ENCODE results near the gene PRM1. TPM values are rescaled to one million over a fixed set of nuclear protein-coding genes. Genes with fewer than 3 reads are reported as not detected.

The PRM1 gene
- total and polyA plus RNA-seq, 4 experiments from 2014 or later: not detected

DNA sequence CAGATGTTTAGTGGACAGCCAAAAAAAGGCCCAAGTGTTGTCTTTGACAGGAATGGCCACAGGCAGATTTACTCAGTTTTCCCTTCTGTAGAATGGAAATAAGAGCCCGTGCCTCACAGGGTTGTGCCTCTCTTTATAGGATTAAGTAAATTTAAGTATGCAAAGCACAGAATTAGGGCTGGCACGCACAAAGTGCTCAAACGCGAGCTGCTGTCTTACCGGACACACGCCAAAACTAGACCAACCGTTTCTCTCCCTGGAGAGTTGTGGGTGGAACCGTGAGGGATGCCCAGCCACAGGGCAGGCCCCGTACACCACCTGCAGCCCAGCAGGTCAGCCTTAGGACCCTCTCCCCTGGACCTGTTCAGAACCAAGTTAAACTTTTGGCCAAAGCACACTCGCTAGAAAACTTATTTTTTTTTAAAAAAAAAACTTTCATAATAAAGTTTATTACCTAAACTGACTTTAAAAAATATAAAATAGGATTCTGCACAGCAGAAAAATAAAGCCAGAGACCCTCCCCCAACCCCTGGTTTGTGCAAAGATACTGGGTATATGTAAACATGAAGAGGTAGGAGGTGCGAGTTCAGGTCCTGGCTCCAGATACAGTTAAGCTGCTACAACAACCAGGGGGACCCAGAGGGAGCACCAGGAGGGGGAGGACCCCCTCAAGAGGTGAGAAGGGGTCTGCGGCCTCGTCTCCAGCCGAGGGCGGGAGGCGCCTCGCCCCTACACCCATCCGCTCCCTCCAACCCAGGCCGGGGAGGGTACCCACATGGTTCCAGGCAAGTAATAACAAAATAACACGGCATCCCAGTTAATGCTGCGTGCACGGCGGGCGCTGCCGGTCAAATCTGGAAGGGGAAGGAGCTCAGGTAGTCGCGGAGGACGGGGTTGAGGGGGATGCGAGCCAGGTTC is 26.9 kb downstream of the PRM1 start:
- H3K4me1 ChIP-seq (ENCODE audit: insufficient read depth, low read length): peaks cover 57% of the 10 kb centered on the region
- POLR2A ChIA-PET (ENCODE audit: partially characterized antibody): interaction anchor here (0.6 to 8.3 kb wide), 40 partner anchors 9 to 488 kb away, joined by 3 to 283 read pairs (median 8); partner anchors contain the start of genes CLEC16A, DEXI, PRM3 and RMI2
- Mint-ChIP-seq H3K9me3 (peaks cover 0 to 14% (median 0%) of the 10 kb centered on the region in 8 donors), H3K4me3 (peak overlapping the region; percentile 87 to 91 (median 89)), H3K27ac (peak overlapping the region; percentile 81 to 97 (median 95)), H3K27me3 (no peaks in the 10 kb centered on the region), H3K36me3 (peaks cover 5 to 33% of the 10 kb centered on the region in 2 donors), H3K4me1 (peaks cover 40 to 69% (median 52%) of the 10 kb centered on the region in 4 donors)
- H3K27ac ChIP-seq (ENCODE audit: low read depth, low read length): peak overlapping the region; percentile 83
- no peaks in the 10 kb centered on the region for H3K9me3 ChIP-seq (ENCODE audit: control insufficient read depth in 1 of 2, low read length in 2 of 2)
- no peak for DNase-seq
- H3K4me3 ChIP-seq (ENCODE audit: low read length in 2 of 2): peak overlapping the region; percentile 52 to 85
- intact Hi-C loops (cut with micrococcal nuclease): loop anchor here (5.0 to 10.0 kb wide), 3 partner anchors 62 to 661 kb away; partner anchors contain the start of gene GSPT1
- no peaks in the 10 kb centered on the region for H3K27me3 ChIP-seq (ENCODE audit: insufficient read depth, low read length)
- CTCF ChIA-PET (ENCODE audit: partially characterized antibody): interaction anchor here (0.7 to 7.6 kb wide), 24 partner anchors 8 to 300 kb away, joined by 3 to 197 read pairs (median 6); no protein-coding TSS in a partner anchor
- peaks cover 6% of the 10 kb centered on the region for H3K36me3 ChIP-seq (ENCODE audit: insufficient read depth, low read length)

DNA sequence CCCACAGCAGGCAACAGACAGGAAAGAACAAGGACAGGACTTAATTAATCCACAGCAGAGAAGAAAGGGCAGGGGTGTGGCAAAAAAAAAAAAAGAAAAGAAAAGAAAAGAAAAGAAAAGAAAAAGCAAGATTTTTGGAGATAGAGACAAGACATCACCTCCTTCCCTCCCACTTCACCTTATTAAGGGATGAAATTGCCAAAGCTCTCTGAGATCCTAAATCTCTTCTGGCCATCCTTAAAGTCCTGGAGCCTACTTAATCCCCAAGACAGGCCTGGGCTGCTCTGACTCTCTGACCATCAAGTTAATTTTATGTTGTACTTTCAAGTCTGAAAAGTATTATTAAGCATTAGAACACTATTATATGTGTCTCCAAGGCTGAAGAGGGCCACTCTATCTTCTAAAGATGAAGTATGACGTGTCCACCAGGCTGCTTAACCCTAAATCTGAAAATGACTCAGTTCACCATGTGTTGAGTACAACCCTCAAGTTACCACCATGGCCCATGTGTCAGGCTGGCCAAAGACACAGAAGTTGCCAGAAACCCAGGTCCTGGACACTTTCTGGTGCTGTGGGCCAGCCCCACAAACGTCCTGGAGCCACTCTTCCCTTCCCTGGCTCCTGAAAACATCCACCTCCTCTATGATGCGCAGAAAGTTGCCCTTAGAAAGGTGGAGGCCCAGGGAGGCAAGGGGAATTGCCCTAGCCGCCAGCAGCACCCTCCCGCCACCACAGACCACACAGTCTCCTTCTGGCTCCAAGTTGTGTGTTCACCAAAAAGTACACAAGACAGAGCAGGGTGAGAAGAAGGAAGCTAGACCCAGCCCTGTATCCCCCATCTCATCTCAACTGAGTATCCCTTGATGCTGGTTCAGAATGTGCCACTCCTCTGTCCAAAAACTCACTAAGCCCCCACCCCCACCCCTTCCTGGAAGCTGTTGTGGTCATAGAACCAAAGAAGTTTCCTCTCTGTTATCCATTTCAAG is 27.8 kb downstream of the PRM1 start:
- H3K4me3 Mint-ChIP-seq: peak overlapping the region; percentile 86 to 91 (median 89)
- DNase-seq: peak in 4 of 5 donors; percentile 39 to 81 (median 54)
- Histone ChIP-seq H3K4me3 (ENCODE audit: low read length in 2 of 2) (peak overlapping the region; percentile 52 to 85), H3K4me1 (ENCODE audit: insufficient read depth, low read length) (peaks cover 47% of the 10 kb centered on the region), H3K27me3 (ENCODE audit: insufficient read depth, low read length) (no peaks in the 10 kb centered on the region), H3K27ac (ENCODE audit: low read depth, low read length) (peak overlapping the region; percentile 33), H3K36me3 (ENCODE audit: insufficient read depth, low read length) (peaks cover 6% of the 10 kb centered on the region), H3K9me3 (ENCODE audit: control insufficient read depth in 1 of 2, low read length in 2 of 2) (no peaks in the 10 kb centered on the region)
- POLR2A ChIA-PET (ENCODE audit: partially characterized antibody): interaction anchor here (0.9 to 8.3 kb wide), 17 partner anchors 8 to 289 kb away, joined by 3 to 283 read pairs (median 8); partner anchors contain the start of gene TNP2
- H3K9me3 Mint-ChIP-seq: peaks cover 0 to 14% (median 0%) of the 10 kb centered on the region in 8 donors
- peaks cover 5 to 36% of the 10 kb centered on the region in 2 donors for H3K36me3 Mint-ChIP-seq
- CTCF ChIA-PET (ENCODE audit: partially characterized antibody): interaction anchor here (0.9 to 7.6 kb wide), 14 partner anchors 15 to 289 kb away, joined by 3 to 197 read pairs (median 8); no protein-coding TSS in a partner anchor
- H3K4me1 Mint-ChIP-seq: peaks cover 37 to 63% (median 44%) of the 10 kb centered on the region in 4 donors
- intact Hi-C loops (cut with micrococcal nuclease): loop anchor here (5.0 to 10.0 kb wide), 3 partner anchors 61 to 661 kb away; partner anchors contain the start of gene GSPT1
- peak overlapping the region; percentile 81 to 97 (median 95) for H3K27ac Mint-ChIP-seq
- H3K27me3 Mint-ChIP-seq: no peaks in the 10 kb centered on the region

DNA sequence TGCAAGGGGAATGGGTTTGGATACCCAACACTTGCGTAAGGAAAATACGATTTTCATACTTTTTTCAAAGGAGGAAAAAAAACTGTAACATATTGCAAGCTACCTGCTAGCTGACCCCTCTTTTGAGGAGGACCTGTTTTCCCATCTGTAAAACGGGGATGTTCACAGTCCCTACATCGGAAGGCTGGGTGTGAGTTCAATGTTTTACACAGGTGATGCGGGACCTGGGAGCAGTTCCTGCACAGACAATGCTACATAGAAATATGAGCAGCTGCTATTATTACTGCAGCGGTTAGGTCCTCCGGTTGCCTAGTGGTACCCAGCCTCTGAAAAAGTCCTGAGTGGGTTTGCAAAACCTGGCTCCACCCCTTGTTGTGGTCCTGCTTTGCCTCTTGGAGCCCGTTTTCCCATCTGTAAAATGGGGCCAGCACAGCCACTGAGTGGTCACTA is 28.6 kb downstream of the PRM1 start:
- Histone ChIP-seq H3K4me3 (ENCODE audit: low read length in 2 of 2) (peak overlapping the region; percentile 24 to 33), H3K9me3 (ENCODE audit: control insufficient read depth in 1 of 2, low read length in 2 of 2) (no peaks in the 10 kb centered on the region), H3K27me3 (ENCODE audit: insufficient read depth, low read length) (no peaks in the 10 kb centered on the region), H3K4me1 (ENCODE audit: insufficient read depth, low read length) (peaks cover 39% of the 10 kb centered on the region), H3K27ac (ENCODE audit: low read depth, low read length) (peak overlapping the region; percentile 33), H3K36me3 (ENCODE audit: insufficient read depth, low read length) (peaks cover 6% of the 10 kb centered on the region)
- peak in 1 of 5 donors; percentile 30 for DNase-seq
- H3K27me3 Mint-ChIP-seq: no peaks in the 10 kb centered on the region
- ChIA-PET CTCF (ENCODE audit: partially characterized antibody) (interaction anchor here (0.8 to 2.1 kb wide), 9 partner anchors 19 to 290 kb away, joined by 3 to 12 read pairs (median 4); no protein-coding TSS in a partner anchor), POLR2A (ENCODE audit: partially characterized antibody) (interaction anchor here (0.6 to 8.3 kb wide), 19 partner anchors 10 to 866 kb away, joined by 3 to 283 read pairs (median 4); partner anchors contain the start of gene TNP2)
- peaks cover 5 to 36% of the 10 kb centered on the region in 2 donors for H3K36me3 Mint-ChIP-seq
- intact Hi-C loops (cut with micrococcal nuclease): loop anchor here (5.0 to 10.0 kb wide), 3 partner anchors 60 to 662 kb away; partner anchors contain the start of gene GSPT1
- H3K4me3 Mint-ChIP-seq: peak overlapping the region; percentile 86 to 91 (median 89)
- peaks cover 0 to 14% (median 0%) of the 10 kb centered on the region in 8 donors for H3K9me3 Mint-ChIP-seq
- peak overlapping the region; percentile 69 to 97 (median 95) for H3K27ac Mint-ChIP-seq
- H3K4me1 Mint-ChIP-seq: peaks cover 32 to 56% (median 38%) of the 10 kb centered on the region in 4 donors

GRCh38 chr16:11251525-11252481 is 29.3 kb downstream of the PRM1 start:
- DNase-seq: peak; percentile 74 to 90 (median 78)
- intact Hi-C loops (cut with micrococcal nuclease): loop anchor here (5.0 to 10.0 kb wide), 3 partner anchors 60 to 663 kb away; partner anchors contain the start of gene GSPT1
- Mint-ChIP-seq H3K9me3 (peaks cover 0 to 14% (median 0%) of the 10 kb centered on the region in 8 donors), H3K4me3 (peak overlapping the region; percentile 86 to 91 (median 89)), H3K4me1 (peaks cover 25 to 49% (median 31%) of the 10 kb centered on the region in 4 donors), H3K27ac (peak overlapping the region; percentile 69 to 97 (median 95)), H3K27me3 (no peaks in the 10 kb centered on the region), H3K36me3 (peaks cover 5 to 32% of the 10 kb centered on the region in 2 donors)
- no peaks in the 10 kb centered on the region for H3K27me3 ChIP-seq (ENCODE audit: insufficient read depth, low read length)
- H3K36me3 ChIP-seq (ENCODE audit: insufficient read depth, low read length): peaks cover 6% of the 10 kb centered on the region
- peaks cover 32% of the 10 kb centered on the region for H3K4me1 ChIP-seq (ENCODE audit: insufficient read depth, low read length)
- POLR2A ChIA-PET (ENCODE audit: partially characterized antibody): interaction anchor here (0.6 to 8.3 kb wide), 21 partner anchors 10 to 865 kb away, joined by 3 to 283 read pairs (median 3); partner anchors contain the start of gene TNP2
- H3K4me3 ChIP-seq (ENCODE audit: low read length in 2 of 2): peak overlapping the region; percentile 24 to 33
- no peaks in the 10 kb centered on the region for H3K9me3 ChIP-seq (ENCODE audit: control insufficient read depth in 1 of 2, low read length in 2 of 2)
- H3K27ac ChIP-seq (ENCODE audit: low read depth, low read length): peak overlapping the region; percentile 33
- CTCF ChIA-PET (ENCODE audit: partially characterized antibody): interaction anchor here (0.8 to 2.1 kb wide), 9 partner anchors 16 to 289 kb away, joined by 3 to 12 read pairs (median 4); no protein-coding TSS in a partner anchor

DNA sequence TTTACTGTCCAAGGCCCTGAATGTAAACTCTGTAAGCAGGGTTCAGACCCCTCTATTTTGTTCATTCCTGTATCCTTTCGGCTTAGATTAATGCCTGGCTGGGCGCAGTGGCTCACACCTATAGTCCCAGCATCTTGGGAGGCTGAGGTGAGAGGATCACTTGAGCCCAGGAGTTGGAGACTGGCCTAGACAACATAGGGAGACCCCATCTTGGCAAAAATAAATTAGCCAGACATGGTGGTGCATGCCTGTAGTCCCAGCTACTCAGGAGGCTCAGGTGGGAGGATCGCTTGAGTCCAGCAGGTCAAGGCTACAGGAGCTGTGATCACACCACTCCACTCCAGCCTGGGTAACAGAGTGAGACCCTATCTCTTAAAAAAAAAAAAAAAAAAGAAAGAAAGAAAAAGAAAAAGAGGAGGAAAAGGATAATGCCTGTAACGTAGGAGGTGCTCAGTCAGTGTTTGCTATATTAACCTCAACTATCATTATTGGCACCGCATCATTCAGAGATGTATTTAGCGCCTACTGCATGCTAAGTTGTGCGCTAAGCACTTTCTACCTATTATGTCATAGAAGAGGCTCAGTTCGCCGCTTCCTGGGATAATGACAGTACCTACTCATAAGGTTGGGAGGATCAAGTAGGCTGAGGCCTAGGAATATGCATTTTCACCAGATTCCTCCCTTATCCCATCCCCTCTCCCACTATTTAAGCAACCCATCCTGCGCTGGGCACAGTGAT is 30.2 kb downstream of the PRM1 start:
- peaks cover 25 to 42% (median 33%) of the 10 kb centered on the region in 4 donors for H3K4me1 Mint-ChIP-seq
- intact Hi-C loops (cut with micrococcal nuclease): loop anchor here (5.0 to 10.0 kb wide), 3 partner anchors 59 to 664 kb away; partner anchors contain the start of gene GSPT1
- H3K9me3 Mint-ChIP-seq: peaks cover 0 to 12% (median 0%) of the 10 kb centered on the region in 8 donors
- H3K27ac Mint-ChIP-seq: peak overlapping the region in 6 of 7 donors; percentile 4 to 97 (median 93)
- H3K36me3 ChIP-seq (ENCODE audit: insufficient read depth, low read length): peaks cover 6% of the 10 kb centered on the region
- H3K27me3 Mint-ChIP-seq: no peaks in the 10 kb centered on the region
- peaks cover 5 to 29% of the 10 kb centered on the region in 2 donors for H3K36me3 Mint-ChIP-seq
- H3K27ac ChIP-seq (ENCODE audit: low read depth, low read length): peak overlapping the region; percentile 33
- no peak for DNase-seq
- ChIA-PET POLR2A (ENCODE audit: partially characterized antibody) (interaction anchor here (0.8 to 8.3 kb wide), 6 partner anchors 13 to 287 kb away, joined by 3 to 283 read pairs (median 6); no protein-coding TSS in a partner anchor), CTCF (ENCODE audit: partially characterized antibody) (interaction anchor here (1.0 to 2.1 kb wide), 5 partner anchors 15 to 288 kb away, joined by 3 to 12 read pairs (median 5); no protein-coding TSS in a partner anchor)
- H3K4me3 Mint-ChIP-seq: peak overlapping the region in 1 of 8 donors; percentile 10
- H3K9me3 ChIP-seq (ENCODE audit: control insufficient read depth in 1 of 2, low read length in 2 of 2): no peaks in the 10 kb centered on the region
- peaks cover 31% of the 10 kb centered on the region for H3K4me1 ChIP-seq (ENCODE audit: insufficient read depth, low read length)
- no peaks in the 10 kb centered on the region for H3K27me3 ChIP-seq (ENCODE audit: insufficient read depth, low read length)
- H3K4me3 ChIP-seq (ENCODE audit: low read length in 2 of 2): no peak overlapping the region
